Midbrain (tissue), 1 donor: ENCODE results near the gene NRP2.
A peak's percentile ranks its signal among the peaks of the same experiment; 100 is the strongest.

ENCODE experiments used
- DNase-seq: peaks from one replicate; lab custom pipeline; 2025; lab: John Stamatoyannopoulos, UW

Gene NRP2

DNA sequence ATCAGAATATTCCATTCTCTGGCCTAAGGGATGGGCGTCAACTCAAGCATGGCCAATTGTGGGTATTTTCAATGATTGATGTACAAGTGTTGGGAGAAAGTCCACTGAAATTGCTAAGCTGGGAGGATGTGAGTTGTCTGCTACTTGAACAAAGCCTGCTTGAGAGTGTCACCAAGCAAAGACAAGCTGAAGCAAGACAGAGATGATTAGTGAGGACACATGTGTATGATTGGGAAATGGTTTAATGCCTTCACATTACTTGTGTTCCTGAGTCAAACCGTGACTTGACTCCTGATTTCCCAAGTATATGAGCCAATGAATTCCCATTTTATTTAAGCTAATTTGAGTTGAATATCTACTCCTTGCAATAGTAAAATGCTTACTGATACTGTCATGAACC, 23.7 kb upstream of the NRP2 start:
- DNase-seq = no peak

DNA sequence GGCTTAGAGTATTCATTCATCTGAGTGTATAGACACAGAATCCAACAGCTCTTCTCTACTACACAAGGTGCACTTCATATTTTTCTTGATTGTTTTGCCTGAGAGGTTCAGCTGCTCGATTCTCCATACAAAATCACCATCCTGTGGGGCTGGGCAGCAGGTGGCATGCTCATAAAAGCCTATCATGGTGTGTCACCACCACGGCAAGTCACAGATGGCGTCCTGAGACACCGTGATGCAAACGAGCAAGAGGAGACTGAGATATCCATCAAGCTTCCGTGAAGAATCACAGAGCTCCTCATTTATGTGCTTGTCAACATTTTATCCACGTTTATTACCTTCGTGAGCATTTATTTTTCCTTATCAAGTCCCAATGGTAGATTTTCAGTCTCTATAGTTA, 22.4 kb upstream of the NRP2 start:
- no peak for DNase-seq

DNA sequence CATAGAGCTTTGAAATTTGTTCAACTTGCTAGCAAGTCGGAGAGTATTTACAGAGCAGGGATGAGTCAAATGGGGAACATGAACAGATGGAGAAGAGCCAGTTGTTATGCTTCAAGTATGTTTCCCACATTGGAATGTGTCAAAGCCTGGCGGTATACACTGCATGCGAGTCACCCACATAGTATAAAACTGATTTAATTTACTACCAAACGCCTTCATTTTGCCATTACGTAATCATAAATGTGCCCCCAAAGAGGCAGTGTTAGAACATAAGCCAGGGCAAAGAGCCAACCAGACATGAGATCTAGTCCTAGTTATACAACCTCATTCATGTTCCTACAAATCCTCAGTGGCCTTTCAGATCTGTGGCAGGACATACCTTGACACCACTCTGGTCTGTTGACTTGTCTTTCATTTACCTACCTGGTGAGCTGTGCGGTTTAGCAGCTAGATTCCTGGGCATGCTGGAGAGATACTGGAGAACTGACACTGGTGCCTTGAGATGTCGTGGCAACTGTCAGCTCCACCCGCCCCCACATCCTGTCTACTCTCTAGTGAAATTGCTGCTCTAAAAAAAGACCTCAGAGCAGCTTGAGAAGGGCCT, 21.7 kb upstream of the NRP2 start:
- DNase-seq = no peak

DNA sequence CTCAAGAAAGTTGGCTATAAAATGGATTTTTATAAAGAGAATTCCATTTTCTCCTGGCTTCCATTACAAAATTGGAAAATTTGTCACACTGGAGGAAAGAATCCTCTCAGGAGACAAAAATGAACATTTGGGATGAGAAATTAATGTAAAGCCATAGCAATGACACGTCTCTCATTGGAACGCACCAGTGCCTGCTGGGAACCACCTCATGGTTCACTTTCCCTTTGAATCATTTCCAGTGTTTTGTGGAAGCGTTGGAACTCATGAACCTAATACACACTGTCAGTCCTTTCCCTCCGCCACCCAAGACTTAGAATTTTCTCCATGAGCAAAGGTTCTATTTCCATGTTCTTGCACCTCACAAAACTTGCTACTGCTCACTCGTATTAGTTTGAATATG, 21.0 kb upstream of the NRP2 start:
- DNase-seq = no peak

DNA sequence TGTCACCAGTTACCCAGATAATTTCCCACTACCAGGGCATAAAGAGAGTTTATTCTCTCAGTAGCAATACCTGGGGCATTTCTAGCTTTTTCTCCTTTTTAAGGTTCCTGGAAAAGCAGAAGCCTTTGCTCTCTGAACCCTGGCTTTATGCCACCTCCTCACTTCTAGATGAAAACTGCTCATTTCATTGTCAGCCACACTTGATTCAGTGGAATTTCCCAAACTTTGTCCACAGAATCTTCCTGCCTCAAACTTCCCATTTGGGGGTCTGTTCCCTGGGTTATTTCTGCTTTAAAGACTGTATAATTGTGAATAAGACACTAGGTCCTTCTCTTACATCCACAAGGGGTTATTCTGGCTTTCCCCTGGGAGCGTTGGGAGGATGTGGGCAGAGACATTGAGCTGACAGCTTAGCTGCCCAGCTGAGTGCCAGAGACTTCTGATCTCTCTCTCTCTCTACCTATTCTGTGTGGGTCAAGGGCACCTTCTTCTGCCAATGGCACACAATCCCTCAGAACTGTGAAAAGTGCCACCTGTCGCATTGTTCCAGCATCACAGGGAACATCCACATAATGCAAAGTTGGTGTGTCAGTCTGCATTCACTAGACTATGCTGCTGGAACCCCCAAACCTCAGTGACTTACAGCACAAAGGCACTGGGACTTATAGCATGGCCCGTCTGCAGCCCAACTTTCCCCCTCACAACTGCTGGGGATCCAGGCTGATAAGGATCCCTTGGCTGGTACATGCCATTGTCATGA, 19.9 kb upstream of the NRP2 start:
- no peak for DNase-seq

DNA sequence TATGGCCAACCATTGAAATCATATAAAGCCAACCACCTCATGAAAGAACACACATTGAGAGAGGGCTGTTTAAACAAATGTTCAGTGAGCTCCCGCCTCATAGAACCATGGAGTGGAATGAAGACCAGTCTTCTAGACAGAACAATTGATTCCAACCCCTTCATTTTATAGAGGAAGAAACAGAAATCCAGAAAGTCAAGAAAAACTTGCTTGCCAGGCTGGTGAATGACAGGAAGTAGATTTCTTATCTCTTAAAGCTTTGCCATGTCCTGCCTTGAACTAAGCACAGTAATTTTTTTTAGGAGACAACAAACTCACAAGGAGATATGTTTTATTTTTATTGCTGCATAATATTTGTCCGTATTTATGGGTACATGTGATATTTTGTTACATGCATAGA, 16.5 kb upstream of the NRP2 start:
- DNase-seq = no peak

DNA sequence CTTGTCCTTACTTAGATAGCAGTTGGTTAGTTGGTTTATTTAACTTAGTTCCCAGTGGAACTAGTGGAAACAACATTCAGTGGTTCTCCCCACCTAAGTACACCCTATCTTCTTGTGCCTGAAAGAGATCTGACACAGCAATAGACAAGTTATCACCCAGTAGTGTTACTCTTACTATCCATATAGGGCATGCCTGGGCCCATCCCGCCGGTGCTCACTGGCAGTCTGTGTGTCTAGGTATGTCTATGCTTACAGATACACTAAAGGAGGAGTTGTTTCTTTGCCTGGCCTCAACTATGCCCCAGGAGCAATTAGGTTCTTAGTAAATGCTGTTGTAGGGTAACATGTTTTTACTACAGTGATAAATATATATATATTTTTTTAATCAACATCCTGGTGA, 12.0 kb upstream of the NRP2 start:
- no peak for DNase-seq

DNA sequence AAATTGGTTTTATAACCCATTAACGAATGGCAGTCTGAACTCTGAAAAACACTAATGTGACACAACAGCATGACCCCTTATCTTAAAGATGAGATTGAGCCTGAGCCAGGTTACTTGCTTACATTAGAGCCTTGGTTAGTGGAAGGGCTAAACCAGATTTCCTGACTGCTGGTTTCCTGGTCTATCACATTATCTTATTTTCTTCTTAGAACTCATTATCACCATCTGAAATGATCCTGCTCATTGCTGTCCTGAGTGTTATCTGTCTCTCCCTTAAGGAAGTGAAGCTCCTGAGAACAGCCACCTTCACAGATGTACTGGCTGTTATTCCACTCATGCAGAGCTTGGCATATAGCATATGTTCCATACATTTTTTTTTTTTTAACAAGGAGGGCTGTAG, 9.0 kb upstream of the NRP2 start:
- no peak for DNase-seq

DNA sequence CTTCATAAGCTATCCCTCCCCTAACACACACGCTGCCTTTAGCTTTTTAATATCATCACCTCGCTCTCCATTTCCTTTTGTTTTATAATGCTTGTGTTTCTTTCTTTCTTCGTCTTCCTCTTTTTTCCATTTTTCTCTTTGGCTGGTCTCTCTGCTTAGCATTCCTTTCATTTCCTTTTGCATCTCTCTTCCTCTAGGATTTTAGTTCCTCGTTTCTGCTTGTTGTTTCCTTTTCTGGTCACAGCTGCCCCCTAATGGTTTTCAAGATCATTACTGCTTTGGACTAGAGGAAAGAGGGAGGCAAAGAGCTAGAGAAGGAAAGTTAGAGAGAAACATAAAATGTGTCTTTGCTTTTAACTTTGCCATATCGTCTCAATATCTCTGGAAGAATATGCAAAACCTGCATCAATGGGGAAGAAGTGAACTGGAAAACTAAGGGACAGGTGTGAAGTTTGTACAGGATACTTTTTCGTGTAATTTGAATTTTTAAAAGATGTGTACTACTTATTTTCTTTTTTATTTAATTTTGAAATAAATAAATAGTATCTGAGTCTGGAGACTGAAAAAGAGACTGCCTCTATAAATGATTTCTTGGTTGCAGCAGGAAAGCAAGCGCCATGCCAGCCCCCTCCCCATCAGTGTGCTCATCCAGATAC, 6.3 kb upstream of the NRP2 start:
- DNase-seq = peak; percentile 65

DNA sequence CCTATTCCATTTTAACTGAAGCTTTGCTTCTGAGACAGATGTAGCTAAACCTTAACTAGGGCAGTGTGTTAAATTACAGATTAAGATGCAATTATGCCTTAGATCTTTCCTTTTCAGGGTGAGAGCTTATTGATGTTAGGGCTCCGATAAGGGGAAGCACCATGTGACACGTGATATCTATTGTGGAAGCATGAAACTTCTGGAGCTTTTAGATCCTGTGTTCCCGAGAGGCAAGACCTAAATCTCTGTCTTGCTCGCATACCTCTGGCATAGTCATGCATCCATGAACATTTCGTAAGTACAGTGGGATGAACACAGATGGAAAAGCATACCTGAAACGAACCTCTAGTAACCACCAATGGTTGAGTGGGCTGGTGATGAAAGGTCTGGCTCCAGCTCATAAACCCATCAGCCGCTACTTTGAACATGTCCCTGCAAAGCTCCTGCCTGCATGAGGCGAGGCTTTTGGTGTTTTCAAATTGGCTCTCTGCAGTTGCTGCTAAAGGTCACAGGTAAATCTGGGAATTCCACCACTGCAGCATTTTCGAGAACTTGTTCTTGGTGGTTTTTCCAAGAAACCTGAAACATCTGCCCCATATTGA, 3.7 kb upstream of the NRP2 start:
- DNase-seq = no peak

DNA sequence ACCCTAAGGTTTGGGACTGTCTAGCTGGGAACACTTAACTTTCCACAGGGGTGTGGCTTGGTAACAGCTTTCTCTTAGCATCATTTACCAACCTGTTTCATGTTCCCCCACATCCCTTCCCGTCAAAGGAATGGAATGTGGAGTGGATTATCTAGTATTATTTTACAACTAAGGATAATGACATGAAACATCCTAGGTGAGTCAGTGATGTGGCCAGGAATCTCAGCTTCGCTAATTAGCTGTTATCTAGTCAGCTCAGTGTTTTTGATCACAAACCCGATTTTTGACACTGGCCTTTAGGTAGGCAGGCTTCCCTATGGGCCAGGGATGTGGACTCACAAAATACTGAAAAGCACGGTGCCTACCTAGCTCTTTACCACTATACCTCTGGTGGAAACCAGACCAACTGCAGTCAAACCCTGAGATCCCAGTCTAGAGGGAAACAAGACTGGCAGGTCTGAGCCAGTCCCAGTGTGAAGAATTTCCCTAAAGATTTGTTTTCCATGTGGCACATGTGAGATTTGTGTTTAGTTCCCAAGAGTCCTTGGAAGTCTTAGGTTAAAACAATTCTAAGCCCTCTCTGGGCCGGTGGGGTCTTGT, 2.8 kb upstream of the NRP2 start:
- DNase-seq = no peak

DNA sequence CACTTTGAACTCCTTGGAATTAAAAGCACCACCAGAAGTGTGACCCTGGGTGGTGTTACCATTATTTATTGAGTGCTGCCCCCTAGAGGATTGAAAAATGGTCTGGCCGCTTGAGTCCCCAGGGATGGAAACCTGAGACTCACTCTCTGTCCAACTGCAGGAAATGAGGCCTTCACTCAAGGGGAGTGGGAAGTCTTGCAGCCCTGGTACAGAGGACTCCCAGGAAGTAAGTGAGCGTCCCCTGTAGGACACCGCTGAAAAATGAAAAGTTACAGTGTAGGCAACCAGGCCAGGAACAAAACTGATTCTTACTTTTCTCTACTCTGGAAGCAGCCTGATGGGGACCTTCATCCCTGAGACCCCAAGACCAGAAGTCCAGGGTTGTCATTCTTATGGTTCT, 2.2 kb upstream of the NRP2 start:
- peak; percentile 80 for DNase-seq

DNA sequence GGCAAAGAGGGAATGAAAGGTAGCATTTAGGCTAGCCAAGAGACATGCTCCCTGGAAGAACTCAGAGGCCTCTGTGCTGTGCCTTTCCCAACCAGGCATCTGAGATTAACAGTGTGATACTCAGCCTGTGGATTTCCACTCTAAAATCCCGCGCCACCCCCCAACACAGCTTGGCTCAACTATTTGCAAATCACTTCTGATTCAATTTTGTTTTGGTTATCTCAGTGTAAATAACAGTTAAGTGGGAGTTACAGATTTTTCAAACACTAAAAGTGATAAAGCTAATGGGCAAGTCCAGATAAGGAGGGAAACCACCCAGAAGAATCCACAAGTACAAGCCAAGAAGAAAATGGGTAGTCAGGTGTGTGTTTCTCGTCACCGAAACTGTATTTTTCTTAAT, 1.4 kb upstream of the NRP2 start:
- DNase-seq = no peak

DNA sequence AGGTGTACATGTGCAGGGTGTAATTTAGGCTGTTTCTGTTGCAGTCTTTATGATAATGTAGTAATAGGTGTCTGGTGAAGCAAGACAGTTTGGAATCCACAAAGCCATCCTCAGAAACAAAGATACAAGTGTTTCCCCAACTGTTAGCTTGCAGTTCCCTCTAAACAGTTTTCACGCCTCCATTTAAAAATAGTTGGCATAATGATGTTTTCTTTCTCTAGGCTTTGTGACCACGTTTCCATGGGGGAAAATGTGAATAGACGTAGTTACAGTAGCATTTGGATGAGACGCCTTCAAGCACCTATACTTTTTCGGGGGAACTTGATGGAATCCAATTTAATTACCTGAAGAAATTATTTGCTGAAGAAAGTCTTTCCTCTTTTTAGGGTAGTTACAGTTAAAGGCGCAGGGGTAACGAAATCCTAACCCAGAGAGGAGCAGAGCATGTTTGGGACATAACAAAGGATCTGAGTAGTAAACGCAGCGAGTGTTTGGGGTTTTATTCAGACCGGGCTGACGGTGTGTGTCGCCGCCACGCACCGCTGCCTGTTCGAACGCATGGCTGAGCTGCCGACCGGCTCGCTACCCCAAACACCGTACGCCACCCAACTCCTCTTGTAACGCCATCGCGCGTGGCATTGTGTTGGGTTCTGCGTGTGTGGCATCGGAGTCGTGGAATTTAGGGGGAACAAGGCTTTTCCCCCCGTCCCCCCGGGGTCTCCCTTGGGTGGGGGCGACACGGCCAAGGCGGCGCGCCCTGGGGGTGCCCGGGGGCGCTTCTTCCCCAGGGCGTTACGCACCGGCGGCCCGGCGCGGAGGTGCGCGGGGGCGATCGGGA, 681 bp upstream of the NRP2 start:
- DNase-seq = no peak

DNA sequence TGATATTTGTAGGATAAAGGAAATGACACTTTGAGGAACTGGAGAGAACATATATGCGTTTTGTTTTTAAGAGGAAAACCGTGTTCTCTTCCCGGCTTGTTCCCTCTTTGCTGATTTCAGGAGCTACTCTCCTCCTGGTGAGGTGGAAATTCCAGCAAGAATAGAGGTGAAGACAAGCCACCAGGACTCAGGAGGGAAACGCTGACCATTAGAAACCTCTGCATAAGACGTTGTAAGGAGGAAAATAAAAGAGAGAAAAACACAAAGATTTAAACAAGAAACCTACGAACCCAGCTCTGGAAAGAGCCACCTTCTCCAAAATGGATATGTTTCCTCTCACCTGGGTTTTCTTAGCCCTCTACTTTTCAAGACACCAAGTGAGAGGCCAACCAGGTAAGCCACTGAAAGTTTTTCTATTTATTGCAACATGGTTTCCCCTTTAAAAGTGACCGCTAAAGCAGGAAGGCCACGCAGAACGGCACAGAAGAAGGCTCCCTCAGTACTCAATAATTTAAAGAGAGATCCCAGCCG, 735 bp downstream of the NRP2 start:
- DNase-seq = peak; percentile 30

DNA sequence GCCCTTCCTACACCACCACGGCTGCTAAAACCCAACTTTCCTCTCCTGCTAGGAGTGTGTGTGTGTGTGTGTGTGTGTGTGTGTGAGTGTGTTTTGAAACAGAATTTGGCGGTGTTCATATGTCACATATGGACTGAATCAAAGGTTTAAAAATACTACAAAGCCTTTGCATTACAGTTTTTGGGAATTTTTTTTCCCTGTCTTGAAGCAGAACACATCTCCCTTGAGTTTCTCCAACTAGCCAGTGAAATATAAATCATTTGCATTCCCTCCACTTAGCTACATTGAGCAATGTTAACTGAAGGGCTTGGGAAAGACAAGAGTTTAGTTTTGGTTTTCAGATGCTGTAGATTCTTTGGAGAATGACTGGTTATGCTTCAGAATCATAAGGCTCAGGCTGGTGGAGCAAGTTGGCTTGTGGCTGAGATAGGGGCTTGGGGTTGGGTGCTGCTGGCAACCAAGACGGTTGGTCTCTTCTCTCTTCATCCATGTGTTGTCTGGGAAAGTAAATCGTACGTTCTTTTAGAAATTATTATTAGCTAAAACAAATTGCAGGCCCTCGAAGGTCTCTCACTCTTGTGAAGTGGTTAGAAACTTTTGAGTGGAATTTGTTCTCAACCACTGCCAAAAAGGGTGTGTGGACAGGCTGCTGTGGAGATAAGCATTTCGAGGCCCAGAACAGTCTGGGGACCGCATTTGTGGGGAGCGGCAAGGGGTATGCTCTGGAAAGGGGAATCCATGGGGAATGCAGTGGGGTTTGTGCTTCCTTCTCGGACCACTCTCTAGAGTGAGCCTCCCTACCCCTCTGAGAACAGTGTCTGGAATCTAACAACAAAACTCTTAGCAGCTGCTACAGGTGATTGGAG, 1.4 kb downstream of the NRP2 start:
- DNase-seq = no peak

DNA sequence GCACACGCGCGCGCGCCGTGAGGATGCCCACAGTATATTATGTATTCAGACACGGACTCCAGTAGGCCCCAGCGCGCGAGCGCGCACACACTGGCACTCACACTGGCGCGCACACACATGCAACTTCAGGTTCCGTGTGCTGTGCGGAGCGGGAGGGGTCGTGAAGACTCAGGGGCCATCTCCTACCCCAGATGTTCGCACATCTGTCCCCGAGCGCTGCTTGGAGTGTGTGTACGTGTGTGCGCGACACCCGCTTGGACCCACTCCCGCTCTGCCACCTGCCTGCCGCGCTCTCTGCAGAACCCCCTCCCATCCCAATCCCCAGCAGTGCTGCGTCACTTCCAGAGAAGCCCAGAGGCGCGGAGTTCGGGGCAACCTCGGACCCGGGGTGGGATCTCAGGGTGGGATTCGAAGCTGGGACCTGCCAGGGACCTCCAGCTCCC, 2.6 kb downstream of the NRP2 start:
- DNase-seq = peak; percentile 42

DNA sequence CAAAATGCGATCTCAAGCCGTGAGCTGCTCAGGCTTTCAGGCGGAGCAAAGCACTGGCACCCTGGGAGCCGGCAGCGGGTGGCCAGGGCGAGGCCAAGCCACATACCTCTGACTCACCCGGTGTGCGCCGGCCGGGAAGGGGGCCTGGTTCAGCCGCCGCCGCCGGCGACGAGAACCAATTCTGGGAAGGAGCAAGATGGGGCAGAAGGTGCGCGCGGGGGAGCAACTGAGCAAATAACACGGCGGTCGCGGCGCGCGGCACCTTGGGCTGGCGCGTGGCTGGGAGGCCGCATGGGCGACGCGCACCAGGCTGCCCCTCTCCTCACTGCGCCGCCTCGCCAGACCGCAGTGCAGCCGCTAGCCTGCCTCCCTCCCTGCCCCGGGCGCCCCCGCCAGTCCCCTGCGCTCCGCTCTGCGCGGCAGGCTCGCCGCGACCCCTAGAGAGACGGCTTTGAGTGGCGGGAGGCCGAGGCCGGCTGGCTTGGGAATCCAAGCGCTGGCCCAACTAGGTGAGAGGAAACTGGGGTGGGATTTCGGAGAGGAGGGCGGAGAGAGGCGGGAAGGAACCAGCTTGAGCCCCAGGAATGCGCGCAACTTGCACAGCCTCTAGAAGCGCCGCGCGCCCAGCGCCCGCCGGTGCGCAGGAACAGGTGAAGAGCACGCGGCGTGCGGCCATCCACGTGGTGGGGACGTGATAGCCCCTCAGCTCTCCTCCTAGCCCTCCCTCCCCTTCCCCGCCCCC, 3.2 kb downstream of the NRP2 start:
- peak; percentile 50 for DNase-seq

DNA sequence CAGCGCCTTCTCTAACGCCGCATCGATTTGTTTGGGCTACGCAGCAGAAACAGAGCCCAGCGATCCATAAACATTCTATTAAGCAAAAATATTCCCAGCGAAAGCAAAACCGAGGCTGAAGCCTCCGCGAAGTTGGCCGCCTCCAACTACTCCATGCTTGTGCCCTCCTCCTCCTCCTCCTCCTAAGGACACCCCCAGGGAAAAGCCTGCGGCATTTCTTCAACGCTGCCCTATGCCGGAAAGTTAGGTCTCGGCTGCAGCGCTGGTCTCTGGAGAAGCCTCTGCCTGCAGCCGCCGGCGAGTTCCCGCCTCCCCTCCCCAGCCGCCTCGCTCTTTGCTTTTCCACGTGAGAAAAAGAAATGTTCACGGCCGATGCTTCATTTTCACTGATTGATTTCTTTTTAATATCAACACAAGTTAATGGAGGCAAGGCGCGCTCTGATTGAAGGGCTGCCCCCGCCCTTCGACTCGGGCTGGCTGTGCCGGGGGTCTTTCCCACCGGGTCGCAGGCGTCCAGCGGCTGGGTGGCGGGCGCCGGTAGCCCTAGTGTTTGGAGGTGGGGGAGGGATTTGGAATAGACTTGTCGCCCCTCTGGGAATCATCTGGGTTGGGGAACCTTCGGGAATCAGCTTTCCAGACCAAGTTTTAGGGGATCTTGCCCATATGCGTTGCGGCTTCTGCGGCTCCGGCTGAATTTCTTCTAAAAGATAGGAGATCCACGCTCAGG, 3.9 kb downstream of the NRP2 start:
- DNase-seq = no peak
